HCT116 (cell line): ENCODE data around the gene ARNT2. TPM values are rescaled to one million over a fixed set of nuclear protein-coding genes. Genes with fewer than 3 reads are reported as not detected.

Experiments used
- ATAC-seq: fragments of 200-7000 bp; cut with Tn5 transposase; 2 replicates; pipeline ENCODE4 v1.9.1; 2020; ENCODE audit warnings: mild to moderate bottlenecking, moderate library complexity
- BruUV-seq: library from RNA; stranded (reverse); fragments of 400-500 nt; replicated peaks from 2 replicates; lab custom pipeline; 2021; lab: Mats Ljungman, UMichigan
- CTCF ChIA-PET: fragments of 300-600 bp; sonication (Branson Sonifier 250); formaldehyde crosslinking; loops from one replicate; lab custom pipeline; 2021; ENCODE audit warnings: antibody characterized with exemption; lab: Charles Lee
- POLR2A ChIA-PET: fragments of 300-600, 350-600 bp; sonication (Branson Sonifier 250); formaldehyde crosslinking; loops from one replicate; lab custom pipeline; 2021; ENCODE audit warnings: antibody characterized with exemption; lab: Charles Lee
- RAD21 ChIA-PET, 2 experiments: fragments of 300-600 bp; sonication (Branson Sonifier 250); formaldehyde crosslinking; loops; one replicate each; lab custom pipeline; 2023; ENCODE audit warnings: low total read pairs in 2 of 2; ENCODE audit not compliant: uncharacterized antibody in 2 of 2, unreplicated experiment in 2 of 2, low non-redundant PET in 1 of 2; lab: Charles Lee
- DNase-seq: peaks from one replicate; pipeline ENCODE4 v3.0.0-alpha.2; 2010; ENCODE audit warnings: low read depth, low spot score
- H2AFZ ChIP-seq: fragments of 200-600 bp; shearing (Covaris generic), sonication (generic); 2 replicates; pipeline ENCODE4 v1.6.1; 2017; ENCODE audit warnings: low read depth, mixed run types, mixed read lengths, antibody characterized with exemption, low read length; ENCODE audit not compliant: poor library complexity, severe bottlenecking
- H3K27ac ChIP-seq: 2 replicates; pipeline ENCODE4 v1.5.1; 2012; ENCODE audit warnings: low read depth, low read length
- H3K27me3 ChIP-seq: fragments of 200-600 bp; sonication (generic); 2 replicates; pipeline ENCODE4 v1.6.1; 2016; ENCODE audit warnings: mixed run types, low read length, mixed read lengths; ENCODE audit not compliant: insufficient read depth
- H3K36me3 ChIP-seq, 2 experiments: fragments of 200-500 bp in 1 of 2; fragments of 200-600 bp in 1 of 2; sonication (Bioruptor generic) in 1 of 2; sonication (generic) in 1 of 2; 2 replicates each; pipeline versions ENCODE4 v1.5.1 to v1.6.1; 2014 to 2016; ENCODE audit warnings: low read length in 2 of 2, inconsistent platforms in 1 of 2, mixed read lengths in 1 of 2, mixed run types in 1 of 2; ENCODE audit not compliant: insufficient read depth in 2 of 2, control insufficient read depth in 1 of 2
- H3K4me1 ChIP-seq, 2 experiments: fragments of 200-600 bp in 1 of 2; sonication (generic) in 1 of 2; 2 replicates each; pipeline versions ENCODE4 v1.5.1 to v1.6.1; 2012 to 2017; ENCODE audit warnings: low read length in 2 of 2, inconsistent platforms in 1 of 2, mild to moderate bottlenecking in 1 of 2, mixed read lengths in 1 of 2, mixed run types in 1 of 2, moderate library complexity in 1 of 2; ENCODE audit not compliant: insufficient read depth in 2 of 2, control insufficient read depth in 1 of 2
- H3K4me2 ChIP-seq: fragments of 200-600 bp; sonication (generic); 2 replicates; pipeline ENCODE4 v1.6.1; 2017; ENCODE audit warnings: mixed run types, low read length, mixed read lengths
- H3K4me3 ChIP-seq, 2 experiments: fragments of 200-600 bp in 1 of 2; sonication (generic) in 1 of 2; replicated peaks in 1 of 2; 2 replicates each; pipeline ENCODE4 v1.5.1; 2011 to 2016; ENCODE audit warnings: low read length in 2 of 2, control low read depth in 1 of 2, low read depth in 1 of 2, mild to moderate bottlenecking in 1 of 2, mixed read lengths in 1 of 2, mixed run types in 1 of 2
- H3K79me2 ChIP-seq: fragments of 200-600 bp; sonication (generic); 2 replicates; pipeline ENCODE4 v1.6.1; 2017; ENCODE audit warnings: mild to moderate bottlenecking, mixed run types, low read length, moderate library complexity, mixed read lengths; ENCODE audit not compliant: insufficient read depth
- H3K9ac ChIP-seq: fragments of 200-600 bp; sonication (generic); 2 replicates; pipeline ENCODE4 v1.6.1; 2016; ENCODE audit warnings: low read length, mixed read lengths
- H3K9me2 ChIP-seq: fragments of 200-600 bp; sonication (generic), shearing (Covaris generic); 2 replicates; pipeline ENCODE4 v1.6.1; 2017; ENCODE audit warnings: mixed run types, mild to moderate bottlenecking, moderate library complexity; ENCODE audit not compliant: insufficient read depth
- H3K9me3 ChIP-seq, 2 experiments: fragments of 200-500 bp in 1 of 2; fragments of 200-600 bp in 1 of 2; sonication (Bioruptor generic) in 1 of 2; sonication (generic) in 1 of 2; 2 replicates each; pipeline ENCODE4 v1.6.1; 2014 to 2017; ENCODE audit warnings: low read length in 2 of 2, mixed read lengths in 2 of 2, inconsistent platforms in 1 of 2, low read depth in 1 of 2, mild to moderate bottlenecking in 1 of 2, mixed run types in 1 of 2, moderate library complexity in 1 of 2; ENCODE audit not compliant: control insufficient read depth in 1 of 2, insufficient read depth in 1 of 2
- H4K20me1 ChIP-seq: fragments of 200-600 bp; sonication (generic), shearing (Covaris generic); 2 replicates; pipeline ENCODE4 v1.6.1; 2017; ENCODE audit warnings: mixed run types, mild to moderate bottlenecking, moderate library complexity; ENCODE audit not compliant: insufficient read depth
- CBX3 ChIP-seq: IDR thresholded peaks from 2 replicates; pipeline ENCODE4 v1.6.1; 2012; ENCODE audit warnings: low read depth
- ELF1 ChIP-seq: IDR thresholded peaks from 2 replicates; pipeline ENCODE4 v1.6.1; 2012; ENCODE audit warnings: low read depth, borderline replicate concordance
- EZH2 ChIP-seq: fragments of 200-600 bp; sonication (generic); IDR thresholded peaks from 2 replicates; pipeline ENCODE4 v1.6.1; 2017; ENCODE audit warnings: antibody characterized with exemption, mixed run types
- EZH2phosphoT487 ChIP-seq: fragments of 200-600 bp; IDR thresholded peaks from 2 replicates; pipeline ENCODE4 v1.6.1; 2018; ENCODE audit warnings: antibody characterized with exemption, borderline replicate concordance
- FOSL1 ChIP-seq: IDR thresholded peaks from 2 replicates; pipeline ENCODE4 v1.6.1; 2012; ENCODE audit warnings: low read depth
- JUND ChIP-seq: IDR thresholded peaks from 2 replicates; pipeline ENCODE4 v1.6.1; 2012
- MAX ChIP-seq: IDR thresholded peaks from 2 replicates; pipeline ENCODE4 v1.6.1; 2012
- POLR2A ChIP-seq: IDR thresholded peaks from 2 replicates; pipeline ENCODE4 v1.7.0; 2011; ENCODE audit warnings: borderline replicate concordance; ENCODE audit not compliant: insufficient read depth, insufficient read length; ENCODE audit errors: extremely low read depth
- POLR2AphosphoS5 ChIP-seq: IDR thresholded peaks from 2 replicates; pipeline ENCODE4 v1.6.1; 2011; ENCODE audit warnings: mild to moderate bottlenecking, low read depth, low read length, moderate library complexity
- RAD21 ChIP-seq: IDR thresholded peaks from 2 replicates; pipeline ENCODE4 v1.6.1; 2012; ENCODE audit warnings: low read depth, mild to moderate bottlenecking
- SIN3A ChIP-seq: IDR thresholded peaks from 2 replicates; pipeline ENCODE4 v1.6.1; 2012; ENCODE audit warnings: low read depth
- SP1 ChIP-seq: IDR thresholded peaks from 2 replicates; pipeline ENCODE4 v1.6.1; 2012; ENCODE audit warnings: low read depth
- SRF ChIP-seq: IDR thresholded peaks from 2 replicates; pipeline ENCODE4 v1.6.1; 2012; ENCODE audit warnings: low read depth
- TCF7L2 ChIP-seq: IDR thresholded peaks from 2 replicates; pipeline ENCODE4 v1.7.0; 2011; ENCODE audit warnings: borderline replicate concordance, inconsistent platforms; ENCODE audit not compliant: insufficient read depth, insufficient read length; ENCODE audit errors: extremely low read depth
- YY1 ChIP-seq: IDR thresholded peaks from 2 replicates; pipeline ENCODE4 v1.6.1; 2011; ENCODE audit warnings: low read length, low read depth, moderate library complexity, mild to moderate bottlenecking; ENCODE audit not compliant: insufficient replicate concordance; ENCODE audit errors: extremely low read depth
- ZBTB33 ChIP-seq: IDR thresholded peaks from 2 replicates; pipeline ENCODE4 v1.6.1; 2011; ENCODE audit warnings: mild to moderate bottlenecking, low read length, moderate library complexity; ENCODE audit not compliant: insufficient replicate concordance; ENCODE audit errors: extremely low read depth
- ZFX ChIP-seq: fragments of 450-650 bp; IDR thresholded peaks from 2 replicates; pipeline ENCODE4 v1.6.1; 2017
- ZNF274 ChIP-seq: fragments of 200-500 bp; sonication (Bioruptor generic); IDR thresholded peaks from 2 replicates; pipeline ENCODE4 v1.6.1; 2014; ENCODE audit warnings: mild to moderate bottlenecking, low read depth, low read length, inconsistent platforms
- intact Hi-C: fragments of 100-400 bp; cut with micrococcal nuclease; formaldehyde crosslinking; loops from 2 replicates; pipeline ENCODE4 v1.10.0; 2022
- total RNA-seq: library from RNA; stranded (reverse); gene quantifications from one replicate; pipeline ENCODE4 v1.2.1, GENCODE V29; 2021; ENCODE audit not compliant: unreplicated experiment
- TF ChIP-seq, protein P1 (sequence below): IDR thresholded peaks from 2 replicates; pipeline ENCODE4 v1.6.1; 2012

The ARNT2 gene
- total RNA-seq, 1 experiment from 2014 or later, result 3.0 TPM

DNA sequence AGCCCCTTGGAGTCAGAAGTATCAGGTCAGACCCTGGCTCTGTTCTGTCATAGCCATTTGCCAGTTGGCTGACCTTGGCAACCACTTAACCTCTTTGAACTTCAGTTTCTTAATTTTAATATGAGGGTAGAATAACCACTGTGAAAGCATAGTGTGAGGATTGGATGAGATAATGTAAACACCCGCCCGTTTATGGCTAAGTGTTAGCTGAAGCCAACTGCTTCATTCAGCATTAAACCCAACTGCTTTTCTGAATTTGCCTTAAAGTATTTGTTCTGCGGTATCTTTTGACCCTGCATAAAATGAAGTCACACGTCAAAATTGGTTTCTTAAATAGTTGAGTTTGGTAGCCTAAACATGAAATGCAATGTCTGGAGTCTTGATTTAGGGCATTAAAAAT is 169.4 kb downstream of the ARNT2 start:
- ATAC-seq, result no peak
- Histone ChIP-seq H4K20me1 (no peaks in the 10 kb centered on the region), H3K27ac (no peak overlapping the region), H3K4me2 (no peak overlapping the region), H3K79me2 (no peaks in the 10 kb centered on the region), H3K9ac (no peak overlapping the region), H3K9me3 (no peaks in the 10 kb centered on the region), H2AFZ (no peak overlapping the region), H3K9me2 (no peaks in the 10 kb centered on the region), H3K36me3 (no peaks in the 10 kb centered on the region), H3K4me1 (no peaks in the 10 kb centered on the region), H3K4me3 (no peak overlapping the region), H3K27me3 (no peaks in the 10 kb centered on the region)
- no peak for TF ChIP-seq POLR2A
- TF ChIP-seq EZH2, result no peak
- TF ChIP-seq ZBTB33, result no peak
- no peak for TF ChIP-seq POLR2AphosphoS5
- TF ChIP-seq JUND, result no peak
- no peak for TF ChIP-seq SP1
- TF ChIP-seq YY1, result no peak
- TF ChIP-seq CBX3, result no peak
- TF ChIP-seq FOSL1, result no peak
- TF ChIP-seq ZFX, result no peak
- no peak for TF ChIP-seq SRF
- TF ChIP-seq TCF7L2, result no peak
- TF ChIP-seq ZNF274, result no peak
- TF ChIP-seq, protein P1, sequence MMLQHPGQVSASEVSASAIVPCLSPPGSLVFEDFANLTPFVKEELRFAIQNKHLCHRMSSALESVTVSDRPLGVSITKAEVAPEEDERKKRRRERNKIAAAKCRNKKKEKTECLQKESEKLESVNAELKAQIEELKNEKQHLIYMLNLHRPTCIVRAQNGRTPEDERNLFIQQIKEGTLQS, result no peak
- TF ChIP-seq SIN3A, result no peak
- TF ChIP-seq MAX, result no peak
- TF ChIP-seq EZH2phosphoT487, result no peak
- TF ChIP-seq ELF1, result no peak
- no peak for TF ChIP-seq RAD21
- no TSS peak for BruUV-seq
- no peak for DNase-seq
- ChIA-PET RAD21 (interaction anchor here in 1 of 2 experiments (0.6 kb wide), 1 partner anchor 98 kb away, joined by 4 read pairs; no protein-coding TSS in a partner anchor), POLR2A (no interaction called here), CTCF (no interaction called here)
- intact Hi-C loops, result no loop called here
